Measurements from ENCODE around the gene CDT1.
"Not testable (repeated sequence)": the region's sequence is repeated elsewhere in the genome, so short reads cannot be mapped to it uniquely, and the experiment has no call there.

The CDT1 gene

DNA sequence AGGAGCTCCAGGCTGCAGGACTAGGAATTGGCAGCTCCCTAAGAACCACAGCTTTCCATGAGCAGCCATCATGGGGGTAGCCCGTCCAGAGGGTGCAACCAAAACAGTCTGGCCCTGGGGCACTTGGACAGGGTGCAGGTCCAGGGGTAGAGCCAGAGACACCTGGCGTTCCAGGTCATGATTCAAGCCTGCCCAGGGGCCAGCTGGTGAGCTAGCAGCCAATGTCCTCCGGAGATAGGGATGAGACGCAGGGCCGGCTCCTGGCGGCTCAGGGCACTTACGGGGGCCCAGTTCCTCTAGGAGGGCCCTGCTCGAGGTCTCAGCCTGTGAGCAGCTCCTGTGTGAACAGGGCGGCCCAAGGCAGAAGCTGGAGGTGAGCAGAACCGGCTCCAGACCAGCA is 40.6 kb upstream of the CDT1 start:
- Mint-ChIP-seq H3K4me1 (ENCODE audit: low read depth) (peaks cover 49% of the 10 kb centered on the region), H3K27me3 (no peaks in the 10 kb centered on the region), H3K9me3 (no peaks in the 10 kb centered on the region), H3K36me3 (ENCODE audit: low read depth) (peaks cover 21% of the 10 kb centered on the region), H3K27ac (no peak overlapping the region), H3K4me3 (no peak overlapping the region)
- DNase-seq: no peak

DNA sequence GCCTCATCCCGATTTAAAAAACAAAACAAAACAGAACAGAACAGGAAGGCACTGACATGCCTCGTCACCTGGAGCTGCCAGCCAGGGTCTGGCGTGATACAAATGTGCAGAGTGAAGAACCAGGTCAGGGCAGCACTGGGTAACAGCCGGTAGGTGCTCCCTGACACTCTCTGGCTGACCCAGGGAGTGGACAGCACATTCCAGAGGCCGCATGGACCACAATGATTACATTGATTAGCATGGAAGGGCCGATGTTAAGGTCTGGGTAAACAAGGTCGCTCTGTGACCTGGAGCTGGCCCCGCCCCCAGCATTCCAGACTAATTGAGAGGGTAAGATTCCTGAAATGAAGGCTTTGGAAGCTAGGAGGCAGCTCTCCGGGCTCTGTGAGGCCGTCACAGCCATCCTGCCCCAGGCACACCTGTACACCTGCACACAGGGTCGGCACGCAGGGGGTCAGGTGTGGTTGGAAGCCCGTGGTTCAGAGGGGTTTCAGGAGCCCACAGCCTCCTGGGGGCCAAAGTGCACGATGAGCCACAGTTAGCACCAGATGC is 40.0 kb upstream of the CDT1 start:
- Mint-ChIP-seq H3K27ac (no peak overlapping the region), H3K9me3 (no peaks in the 10 kb centered on the region), H3K4me1 (ENCODE audit: low read depth) (peaks cover 45% of the 10 kb centered on the region), H3K36me3 (ENCODE audit: low read depth) (peaks cover 21% of the 10 kb centered on the region), H3K4me3 (no peak overlapping the region), H3K27me3 (no peaks in the 10 kb centered on the region)
- DNase-seq: no peak

DNA sequence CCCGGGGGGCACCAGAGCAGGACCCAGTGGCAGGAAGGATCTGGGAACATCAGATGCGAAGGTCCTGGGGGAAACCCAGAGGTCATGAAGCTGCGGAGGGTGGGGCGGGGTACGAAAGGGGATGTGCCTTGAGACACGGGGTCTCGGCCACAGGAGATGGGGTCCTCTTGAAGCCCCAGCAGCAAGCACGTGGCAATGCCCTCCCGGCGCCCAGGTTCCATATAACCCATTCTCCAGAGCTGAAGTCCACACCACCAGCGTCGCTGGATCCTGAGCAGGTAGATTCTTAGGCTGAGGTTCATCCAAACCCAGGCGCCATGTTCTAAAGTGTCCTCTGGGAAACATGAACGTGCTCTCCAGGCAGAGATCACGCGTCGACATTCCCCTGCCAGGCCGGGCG is 39.5 kb upstream of the CDT1 start:
- DNase-seq: no peak
- H3K4me3 Mint-ChIP-seq: no peak overlapping the region
- no peaks in the 10 kb centered on the region for H3K9me3 Mint-ChIP-seq
- H3K27me3 Mint-ChIP-seq: no peaks in the 10 kb centered on the region
- H3K36me3 Mint-ChIP-seq (ENCODE audit: low read depth): peaks cover 23% of the 10 kb centered on the region
- peaks cover 42% of the 10 kb centered on the region for H3K4me1 Mint-ChIP-seq (ENCODE audit: low read depth)
- H3K27ac Mint-ChIP-seq: no peak overlapping the region

DNA sequence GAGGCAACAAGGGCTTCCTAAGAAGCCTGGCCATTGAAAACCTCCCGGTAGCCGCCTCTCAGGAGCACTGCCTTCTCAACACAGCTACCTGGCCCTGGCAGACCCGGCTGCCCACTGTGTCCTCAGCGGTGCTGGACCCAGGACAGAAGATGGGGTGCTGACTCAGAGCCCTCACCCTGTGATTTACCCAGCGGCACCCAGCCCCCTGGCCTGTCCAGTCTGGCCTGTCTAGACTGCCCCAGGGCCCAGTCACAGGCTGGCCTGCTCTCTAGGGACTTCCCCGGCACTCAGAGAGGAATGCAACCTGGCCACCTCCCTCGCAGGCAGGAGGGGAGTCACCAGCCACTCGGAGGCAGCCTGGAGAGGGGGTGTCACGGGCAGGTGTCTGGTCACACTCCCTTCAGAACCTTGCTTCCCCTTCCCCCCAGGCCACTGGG is 38.7 kb upstream of the CDT1 start:
- no peak for DNase-seq
- H3K9me3 Mint-ChIP-seq: no peaks in the 10 kb centered on the region
- H3K4me1 Mint-ChIP-seq (ENCODE audit: low read depth): peaks cover 43% of the 10 kb centered on the region
- no peaks in the 10 kb centered on the region for H3K27me3 Mint-ChIP-seq
- H3K36me3 Mint-ChIP-seq (ENCODE audit: low read depth): peaks cover 28% of the 10 kb centered on the region
- H3K27ac Mint-ChIP-seq: peak overlapping the region; percentile 18
- no peak overlapping the region for H3K4me3 Mint-ChIP-seq

DNA sequence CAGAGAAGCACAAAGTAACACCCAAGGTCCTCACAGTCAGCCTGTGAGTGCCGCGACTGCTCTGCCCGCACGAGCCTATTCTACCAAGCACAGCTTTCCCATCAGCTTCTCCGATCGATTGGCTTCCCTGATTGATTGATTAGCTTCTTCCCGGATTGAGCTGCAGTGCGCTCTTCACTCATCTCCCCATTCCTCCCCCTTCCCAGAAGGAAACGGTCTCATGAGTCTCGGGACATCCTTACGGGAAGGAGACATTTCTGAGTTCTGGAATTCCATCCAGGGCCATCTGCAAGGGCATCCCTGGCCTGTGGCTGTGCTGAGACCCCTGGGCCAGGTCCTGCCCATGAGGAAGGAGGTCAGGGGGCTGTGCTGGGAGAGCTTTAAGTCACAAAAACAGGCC is 36.6 kb upstream of the CDT1 start:
- no peak for DNase-seq
- Mint-ChIP-seq H3K4me3 (no peak overlapping the region), H3K4me1 (ENCODE audit: low read depth) (peaks cover 50% of the 10 kb centered on the region), H3K9me3 (no peaks in the 10 kb centered on the region), H3K27me3 (no peaks in the 10 kb centered on the region), H3K36me3 (ENCODE audit: low read depth) (peaks cover 28% of the 10 kb centered on the region), H3K27ac (peak overlapping the region; percentile 42)

DNA sequence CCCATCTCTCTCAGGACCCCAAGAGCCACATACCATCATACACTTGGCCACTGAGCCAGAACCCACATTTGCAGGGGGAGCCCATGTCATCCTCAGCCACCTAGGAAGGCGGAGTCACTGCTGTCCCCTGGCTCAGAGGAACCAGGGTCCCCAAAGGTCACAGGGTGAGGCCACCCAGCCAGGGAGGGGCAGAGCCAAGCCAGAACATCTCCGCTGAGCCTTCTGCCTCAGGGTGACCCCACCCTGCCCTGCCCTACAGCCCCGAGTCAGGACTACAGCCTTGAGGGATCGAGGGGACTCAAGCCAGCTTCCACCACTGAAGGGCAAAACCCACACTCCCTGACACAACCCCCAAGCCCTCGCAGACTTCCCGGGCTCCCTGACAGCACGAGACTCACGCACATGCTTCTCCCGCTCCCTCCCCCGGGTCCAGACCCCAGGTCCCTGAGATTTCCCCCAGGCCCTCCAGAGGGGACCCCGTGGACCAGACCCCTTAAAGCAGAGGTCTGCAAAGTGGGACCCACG is 36.0 kb upstream of the CDT1 start:
- Mint-ChIP-seq H3K27ac (peak overlapping the region; percentile 52), H3K4me1 (ENCODE audit: low read depth) (peaks cover 50% of the 10 kb centered on the region), H3K36me3 (ENCODE audit: low read depth) (peaks cover 28% of the 10 kb centered on the region), H3K4me3 (no peak overlapping the region), H3K27me3 (no peaks in the 10 kb centered on the region), H3K9me3 (no peaks in the 10 kb centered on the region)
- no peak for DNase-seq

DNA sequence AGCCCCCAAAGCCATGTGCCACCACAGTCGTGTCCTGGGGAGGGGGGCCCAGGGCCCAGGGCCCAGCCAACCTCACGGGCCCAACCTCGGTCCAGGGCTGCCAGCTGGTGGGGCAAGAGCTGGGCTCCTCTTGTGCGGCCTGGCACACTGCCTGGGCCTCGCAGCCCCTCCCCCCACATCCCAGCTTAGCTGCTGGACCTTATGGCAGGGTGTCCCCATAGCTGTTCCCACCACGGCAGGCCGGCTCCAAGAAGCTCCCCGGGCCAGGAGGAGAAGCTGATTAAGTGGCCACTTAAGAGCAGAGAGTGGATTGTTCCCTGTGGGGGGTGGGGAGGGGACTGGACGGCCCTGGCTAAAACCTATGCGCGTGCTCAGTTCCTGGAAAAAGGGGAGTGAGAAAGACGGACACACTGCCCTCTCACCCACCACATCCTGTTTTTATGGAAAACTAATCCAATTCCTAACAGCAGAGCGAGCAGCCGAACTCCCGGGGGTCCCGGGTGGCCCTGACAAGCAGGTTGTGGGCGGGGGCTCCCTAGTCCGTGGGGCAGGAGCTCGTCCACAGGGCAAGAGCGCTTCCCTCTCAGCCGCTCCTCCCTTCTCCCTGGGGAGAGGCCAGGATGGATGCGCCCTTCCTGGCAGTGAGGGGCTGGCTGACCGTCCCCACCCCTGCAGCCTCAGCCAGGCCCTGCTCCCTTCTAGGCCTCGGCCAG is 35.4 kb upstream of the CDT1 start:
- Mint-ChIP-seq H3K27me3 (no peaks in the 10 kb centered on the region), H3K9me3 (no peaks in the 10 kb centered on the region), H3K4me1 (ENCODE audit: low read depth) (peaks cover 54% of the 10 kb centered on the region), H3K4me3 (no peak overlapping the region), H3K36me3 (ENCODE audit: low read depth) (peaks cover 24% of the 10 kb centered on the region), H3K27ac (no peak overlapping the region)
- DNase-seq: no peak

DNA sequence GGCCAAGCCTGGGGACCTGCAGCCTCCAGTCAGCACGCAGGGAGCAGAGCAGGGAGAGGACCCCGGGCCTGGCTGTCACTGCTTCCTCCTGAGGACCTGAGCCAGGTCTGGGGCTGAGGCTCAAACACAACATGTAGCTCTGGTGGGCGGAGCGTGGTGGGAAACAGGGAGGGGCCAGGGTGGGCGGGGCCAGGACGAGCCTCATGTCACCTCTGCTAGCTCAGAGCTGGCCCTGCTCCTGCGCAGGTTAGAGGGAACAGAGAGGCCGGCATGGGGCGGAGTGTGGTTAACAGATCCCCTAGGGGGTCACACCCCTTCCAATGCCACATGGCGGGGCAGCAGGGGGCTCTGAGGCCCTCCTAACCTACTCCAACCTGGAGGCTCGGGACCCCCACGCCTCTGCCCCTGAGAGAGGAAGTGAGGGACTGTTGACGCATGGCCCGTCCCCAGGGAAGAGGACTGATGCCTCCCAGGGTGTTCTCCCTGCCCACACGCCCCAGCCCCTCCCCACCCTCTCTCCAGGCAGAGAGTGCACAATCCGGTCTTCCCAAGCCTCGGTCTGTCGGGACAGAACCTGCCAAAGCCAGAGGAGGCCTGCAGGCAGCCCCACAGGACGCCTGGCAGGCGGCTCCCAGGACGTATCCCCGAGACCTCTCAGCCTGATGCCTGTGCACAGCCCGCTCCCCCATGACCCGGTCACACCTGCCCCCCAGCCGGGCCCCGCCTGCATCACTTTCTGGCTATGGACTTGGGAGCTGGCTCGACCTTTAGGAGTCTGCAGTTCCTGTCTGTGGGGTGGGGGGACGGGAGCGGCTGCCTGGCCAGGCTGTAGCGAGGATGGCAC is 33.8 kb upstream of the CDT1 start:
- Mint-ChIP-seq H3K9me3 (no peaks in the 10 kb centered on the region), H3K36me3 (ENCODE audit: low read depth) (peaks cover 14% of the 10 kb centered on the region), H3K4me1 (ENCODE audit: low read depth) (peaks cover 50% of the 10 kb centered on the region), H3K4me3 (no peak overlapping the region), H3K27me3 (no peaks in the 10 kb centered on the region), H3K27ac (no peak overlapping the region)
- DNase-seq: peak; percentile 50

DNA sequence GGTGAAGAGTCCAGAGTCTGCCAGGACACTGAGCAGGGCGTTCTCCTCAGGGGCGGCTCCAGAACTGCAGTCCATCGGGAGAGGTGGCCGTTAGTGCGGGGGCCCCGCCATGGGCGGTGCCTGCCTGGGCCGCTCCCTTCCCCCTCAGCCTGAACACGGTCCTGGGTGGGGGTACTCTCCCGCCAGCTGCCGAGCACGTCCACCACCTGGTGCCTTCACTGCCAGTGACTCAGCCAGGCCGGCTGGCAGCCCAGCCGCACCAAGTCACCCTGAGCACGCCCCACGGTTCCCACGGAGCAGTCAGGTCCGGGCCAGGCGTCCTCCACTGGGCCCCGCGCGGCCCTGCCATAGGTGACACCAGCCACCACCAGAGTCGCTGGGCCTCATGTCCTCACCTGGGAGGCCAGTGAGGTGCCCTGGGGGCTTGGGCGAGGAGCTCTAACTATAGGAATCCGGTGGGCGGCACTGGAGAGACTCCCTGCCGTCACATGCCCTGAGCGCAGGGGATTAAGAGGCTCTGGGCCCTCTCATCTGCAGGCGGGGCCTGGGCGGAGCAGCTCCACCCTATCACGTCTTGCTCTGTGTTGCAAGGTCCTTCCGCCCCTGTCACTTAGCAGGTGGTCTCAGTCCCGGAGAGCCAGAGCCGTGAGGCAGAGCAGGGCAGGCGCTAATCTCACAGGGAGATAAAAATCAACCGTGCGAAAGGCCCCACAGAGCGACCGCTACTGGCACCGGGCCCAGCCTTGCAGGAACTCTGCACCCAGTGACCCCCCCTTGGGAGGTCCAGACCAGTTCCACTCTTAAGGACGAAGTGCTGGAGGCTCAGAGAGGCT is 32.9 kb upstream of the CDT1 start:
- Mint-ChIP-seq H3K9me3 (no peaks in the 10 kb centered on the region), H3K4me3 (no peak overlapping the region), H3K36me3 (ENCODE audit: low read depth) (peaks cover 17% of the 10 kb centered on the region), H3K27ac (peak overlapping the region; percentile 37), H3K4me1 (ENCODE audit: low read depth) (peaks cover 50% of the 10 kb centered on the region), H3K27me3 (no peaks in the 10 kb centered on the region)
- DNase-seq: no peak

DNA sequence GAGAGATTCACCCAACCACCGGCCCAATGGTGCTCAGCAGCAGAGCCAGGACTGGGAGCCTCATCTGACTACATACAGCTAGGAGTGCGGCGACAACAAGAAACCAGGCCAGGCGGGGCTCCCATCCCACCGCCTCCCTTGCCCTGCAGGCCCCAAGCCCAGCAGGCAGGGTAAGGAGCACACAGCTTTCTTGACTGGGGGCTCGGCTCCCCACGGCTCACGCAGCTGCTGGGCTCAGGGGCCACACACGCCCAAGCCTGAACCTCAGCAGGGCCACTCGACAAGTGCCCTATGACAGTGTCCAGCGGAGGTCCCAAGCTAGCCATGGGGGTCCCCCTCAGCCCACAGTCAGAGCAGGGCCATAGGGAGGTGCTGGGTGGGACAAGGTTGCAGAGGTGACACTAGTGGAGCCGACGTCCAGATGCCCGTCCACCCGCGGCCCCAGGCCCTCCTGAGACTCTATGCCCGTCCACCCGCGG is 32.3 kb upstream of the CDT1 start:
- Mint-ChIP-seq H3K9me3 (no peaks in the 10 kb centered on the region), H3K4me1 (ENCODE audit: low read depth) (peaks cover 43% of the 10 kb centered on the region), H3K27ac (peak overlapping the region; percentile 37), H3K4me3 (no peak overlapping the region), H3K27me3 (no peaks in the 10 kb centered on the region), H3K36me3 (ENCODE audit: low read depth) (peaks cover 14% of the 10 kb centered on the region)
- no peak for DNase-seq

DNA sequence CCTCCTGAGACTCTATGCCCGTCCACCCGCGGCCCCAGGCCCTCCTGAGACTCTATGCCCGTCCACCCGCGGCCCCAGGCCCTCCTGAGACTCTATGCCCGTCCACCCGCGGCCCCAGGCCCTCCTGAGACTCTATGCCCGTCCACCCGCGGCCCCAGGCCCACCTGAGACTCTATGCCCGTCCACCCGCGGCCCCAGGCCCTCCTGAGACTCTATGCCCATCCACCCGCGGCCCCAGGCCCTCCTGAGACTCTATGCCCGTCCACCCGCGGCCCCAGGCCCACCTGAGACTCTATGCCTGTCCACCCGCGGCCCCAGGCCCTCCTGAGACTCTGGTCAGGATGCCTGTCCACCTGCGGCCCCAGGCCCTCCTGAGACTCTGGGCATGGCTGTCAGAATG is 31.8 kb upstream of the CDT1 start:
- H3K27ac Mint-ChIP-seq, H3K27me3 Mint-ChIP-seq, DNase-seq, H3K4me3 Mint-ChIP-seq, H3K9me3 Mint-ChIP-seq: not testable (repeated sequence)
- Mint-ChIP-seq H3K36me3 (ENCODE audit: low read depth) (peaks cover 19% of the 10 kb centered on the region), H3K4me1 (ENCODE audit: low read depth) (peaks cover 40% of the 10 kb centered on the region)

DNA sequence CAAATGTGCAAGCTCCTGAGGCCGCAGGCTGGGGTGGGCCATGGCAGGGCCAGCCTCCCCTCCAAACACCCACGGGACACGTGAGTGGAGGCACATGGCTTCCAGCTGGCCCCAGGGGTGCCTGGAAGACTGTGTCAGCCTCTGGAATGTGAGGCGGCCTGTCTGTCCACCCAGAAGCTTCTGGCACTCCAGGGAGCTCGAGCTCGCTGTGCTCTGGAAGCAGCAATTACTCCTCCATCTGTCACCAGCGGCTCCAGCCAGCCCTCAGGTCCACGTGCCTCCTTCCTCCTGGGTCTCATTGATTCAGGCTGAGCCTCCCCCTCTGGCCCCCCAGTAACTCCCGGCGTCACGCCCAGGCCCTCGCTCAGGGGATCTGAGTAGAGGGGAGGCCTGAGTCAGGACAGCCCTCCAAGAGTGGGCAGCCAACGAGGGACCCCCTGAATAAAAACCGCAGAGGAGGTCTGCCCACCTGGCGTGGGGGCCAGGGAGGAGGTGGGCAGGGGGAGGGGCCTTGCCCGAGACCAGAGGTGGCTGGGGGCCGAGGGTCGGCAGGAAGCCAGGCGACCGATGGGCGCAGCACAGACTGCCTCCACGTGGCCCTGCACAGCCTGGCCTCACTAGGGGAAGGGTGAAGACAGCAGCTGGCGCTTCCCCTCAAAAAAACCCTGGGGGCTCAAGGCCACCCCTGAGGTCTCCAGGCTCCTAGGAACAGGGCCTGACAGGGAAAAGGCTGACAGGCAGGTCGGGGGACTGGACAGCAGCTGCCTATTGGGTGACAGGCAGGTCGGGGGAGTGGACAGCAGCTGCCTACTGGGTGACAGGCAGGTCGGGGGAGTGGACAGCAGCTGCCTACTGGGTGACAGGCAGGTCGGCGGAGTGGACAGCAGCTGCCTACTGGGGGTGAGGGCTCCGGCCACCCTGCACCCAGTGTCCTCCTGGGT is 30.4 kb upstream of the CDT1 start:
- H3K36me3 Mint-ChIP-seq (ENCODE audit: low read depth): peaks cover 25% of the 10 kb centered on the region
- H3K4me3 Mint-ChIP-seq: no peak overlapping the region
- no peaks in the 10 kb centered on the region for H3K9me3 Mint-ChIP-seq
- DNase-seq: no peak
- H3K27me3 Mint-ChIP-seq: no peaks in the 10 kb centered on the region
- H3K4me1 Mint-ChIP-seq (ENCODE audit: low read depth): peaks cover 39% of the 10 kb centered on the region
- H3K27ac Mint-ChIP-seq: no peak overlapping the region

DNA sequence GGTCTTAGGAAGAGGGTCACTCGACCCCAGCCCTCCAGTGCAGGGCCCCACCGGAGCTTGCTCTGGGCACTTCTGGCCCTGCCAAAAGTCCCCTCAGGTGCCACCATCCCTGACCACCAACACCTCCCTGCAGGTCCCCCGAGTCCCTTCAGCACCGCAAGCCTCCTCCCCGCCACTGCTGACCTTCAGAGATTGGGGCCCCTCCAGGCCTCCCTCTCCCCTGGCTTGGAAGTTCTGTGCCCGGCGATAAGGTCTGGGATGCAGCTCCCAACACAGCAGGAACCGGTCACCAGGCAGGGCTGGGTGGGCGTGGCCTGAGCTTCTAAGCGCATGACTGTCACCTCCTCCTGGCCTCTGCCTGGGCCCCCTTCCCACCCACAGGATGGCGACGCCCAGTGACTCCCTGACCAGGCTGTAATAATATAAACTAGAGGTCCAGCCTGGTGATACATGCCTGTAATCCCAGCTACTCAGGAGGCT is 29.7 kb upstream of the CDT1 start:
- Mint-ChIP-seq H3K27ac (no peak overlapping the region), H3K36me3 (ENCODE audit: low read depth) (peaks cover 29% of the 10 kb centered on the region), H3K27me3 (no peaks in the 10 kb centered on the region), H3K9me3 (no peaks in the 10 kb centered on the region), H3K4me3 (no peak overlapping the region), H3K4me1 (ENCODE audit: low read depth) (peaks cover 43% of the 10 kb centered on the region)
- no peak for DNase-seq

Data from activated T-cell treated with anti-CD3 and anti-CD28 coated beads, Interleukin-2, amount 50 U/mL, for 24 hours (primary cell).